Hepatocyte (in vitro differentiated cells): ENCODE results near the gene THUMPD3.

Experiments
- EZH2 ChIP-seq: fragments of 200-600 bp; sonication (generic); IDR thresholded peaks from 2 replicates; pipeline ENCODE4 v1.6.1; 2016; ENCODE audit warnings: antibody characterized with exemption, mild to moderate bottlenecking, borderline replicate concordance
- EZH2phosphoT487 ChIP-seq: fragments of 200-600 bp; sonication (generic); IDR thresholded peaks from one replicate; pipeline ENCODE4 v1.6.1; 2018; ENCODE audit warnings: antibody characterized with exemption, mild to moderate bottlenecking, low read depth, moderate library complexity; ENCODE audit not compliant: unreplicated experiment, severe bottlenecking
- TF ChIP-seq, protein P1 (sequence below): fragments of 200-600 bp; sonication (generic); IDR thresholded peaks from 2 replicates; pipeline ENCODE4 v1.5.1; 2016; ENCODE audit warnings: antibody characterized with exemption, mild to moderate bottlenecking; ENCODE audit not compliant: poor library complexity

DNA sequence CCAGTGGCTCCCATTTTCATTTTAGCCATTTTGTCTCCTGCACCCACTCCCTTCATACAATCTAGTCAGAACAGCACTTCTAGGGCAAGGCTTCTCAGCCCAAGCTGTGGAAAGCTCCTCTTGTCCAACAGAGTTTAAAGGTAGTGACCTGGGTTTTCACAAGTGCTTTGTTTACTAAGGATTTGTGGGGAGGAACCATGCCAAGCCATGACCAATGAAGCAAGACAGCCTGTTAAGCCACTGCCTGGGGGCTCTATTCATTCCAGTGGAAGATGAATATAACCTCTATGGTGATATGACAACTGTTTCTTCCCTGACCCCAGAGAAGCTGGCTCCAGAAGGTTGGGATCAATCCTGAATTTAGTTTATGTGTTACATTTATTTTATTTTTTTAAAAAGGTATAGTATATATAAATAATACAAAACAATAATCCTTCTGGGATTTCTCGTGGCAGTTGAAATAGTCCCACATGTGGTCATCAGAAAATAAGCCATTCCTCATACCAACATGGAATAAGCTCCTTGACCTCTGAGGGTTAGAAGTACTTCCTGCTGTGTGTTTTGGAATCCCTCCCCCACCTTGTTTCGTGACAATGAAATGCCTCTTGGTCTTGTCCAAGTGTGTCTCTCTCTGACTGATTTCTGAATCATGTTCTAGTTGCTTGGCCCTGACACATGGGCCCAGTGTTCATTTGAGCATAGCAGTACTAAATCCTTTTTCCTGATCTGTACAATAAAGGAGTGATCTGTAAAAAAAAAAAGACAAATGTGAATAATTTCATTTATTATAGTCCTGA, 13.3 kb upstream of the THUMPD3 start:
- TF ChIP-seq, protein P1, sequence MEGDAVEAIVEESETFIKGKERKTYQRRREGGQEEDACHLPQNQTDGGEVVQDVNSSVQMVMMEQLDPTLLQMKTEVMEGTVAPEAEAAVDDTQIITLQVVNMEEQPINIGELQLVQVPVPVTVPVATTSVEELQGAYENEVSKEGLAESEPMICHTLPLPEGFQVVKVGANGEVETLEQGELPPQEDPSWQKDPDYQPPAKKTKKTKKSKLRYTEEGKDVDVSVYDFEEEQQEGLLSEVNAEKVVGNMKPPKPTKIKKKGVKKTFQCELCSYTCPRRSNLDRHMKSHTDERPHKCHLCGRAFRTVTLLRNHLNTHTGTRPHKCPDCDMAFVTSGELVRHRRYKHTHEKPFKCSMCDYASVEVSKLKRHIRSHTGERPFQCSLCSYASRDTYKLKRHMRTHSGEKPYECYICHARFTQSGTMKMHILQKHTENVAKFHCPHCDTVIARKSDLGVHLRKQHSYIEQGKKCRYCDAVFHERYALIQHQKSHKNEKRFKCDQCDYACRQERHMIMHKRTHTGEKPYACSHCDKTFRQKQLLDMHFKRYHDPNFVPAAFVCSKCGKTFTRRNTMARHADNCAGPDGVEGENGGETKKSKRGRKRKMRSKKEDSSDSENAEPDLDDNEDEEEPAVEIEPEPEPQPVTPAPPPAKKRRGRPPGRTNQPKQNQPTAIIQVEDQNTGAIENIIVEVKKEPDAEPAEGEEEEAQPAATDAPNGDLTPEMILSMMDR: no peak
- no peak for TF ChIP-seq EZH2
- no peak for TF ChIP-seq EZH2phosphoT487
